ENCODE measurements around the gene FRMD5.
"Not testable (repeated sequence)": the region's sequence is repeated elsewhere in the genome, so short reads cannot be mapped to it uniquely, and the experiment has no call there.

Gene FRMD5

DNA sequence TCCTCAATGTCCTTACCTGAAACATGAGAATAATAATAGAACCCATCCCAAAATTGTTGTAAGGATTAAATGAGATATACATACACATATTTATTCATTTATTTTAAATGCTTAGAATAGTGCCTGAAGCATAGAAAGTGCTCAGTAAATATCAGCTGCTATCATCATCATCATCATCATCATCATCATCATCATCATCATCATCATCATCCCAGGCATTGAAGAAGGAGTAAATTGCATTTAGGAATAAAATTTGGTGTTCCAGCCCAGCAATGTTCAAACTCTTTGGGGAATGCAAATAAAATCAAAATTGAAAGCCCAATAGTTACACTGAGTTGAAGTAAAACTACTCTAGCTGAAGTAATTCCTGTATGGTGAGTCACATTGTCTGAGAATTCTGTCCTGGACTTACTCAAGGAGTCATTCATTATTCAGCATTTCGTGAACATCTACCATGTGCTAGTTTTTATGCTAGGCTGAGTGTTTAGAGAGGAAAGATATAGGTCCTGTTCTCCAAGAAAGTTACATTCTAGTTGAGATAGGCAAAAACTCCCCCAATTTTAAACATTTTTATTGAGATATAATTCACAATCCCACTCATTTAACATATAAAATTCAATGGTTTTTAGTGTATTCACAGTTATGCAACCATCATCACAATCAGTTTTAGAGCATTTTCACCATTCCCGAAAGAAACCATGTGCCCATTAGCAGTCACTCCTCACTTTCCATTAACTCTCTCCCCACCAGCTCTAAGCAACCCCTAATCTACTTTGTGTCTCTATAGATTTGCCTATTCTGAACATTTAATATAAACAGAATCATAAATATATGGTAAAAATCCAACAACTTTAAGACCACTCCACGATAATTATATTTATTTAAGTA lies 107.2 kb downstream of the FRMD5 start:
- DNase-seq = no peak

DNA sequence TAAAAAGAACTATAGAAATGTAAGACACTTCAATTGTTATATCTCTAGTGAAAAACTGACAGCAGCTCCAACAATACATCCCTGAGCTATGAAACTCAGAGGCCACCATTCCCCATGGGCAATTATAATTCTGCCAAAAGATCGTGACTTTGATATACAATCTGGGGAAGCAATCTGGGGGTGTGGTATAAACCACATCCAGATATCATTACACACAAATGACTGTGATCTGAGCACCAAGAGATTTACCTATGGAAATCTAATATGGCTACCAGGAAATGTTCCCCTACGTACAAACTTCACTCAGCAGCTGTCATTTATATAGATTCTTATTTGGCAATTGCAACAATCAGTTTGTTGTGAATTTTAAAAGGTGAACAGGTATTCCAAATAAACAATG lies 110.3 kb downstream of the FRMD5 start:
- no peak for DNase-seq

DNA sequence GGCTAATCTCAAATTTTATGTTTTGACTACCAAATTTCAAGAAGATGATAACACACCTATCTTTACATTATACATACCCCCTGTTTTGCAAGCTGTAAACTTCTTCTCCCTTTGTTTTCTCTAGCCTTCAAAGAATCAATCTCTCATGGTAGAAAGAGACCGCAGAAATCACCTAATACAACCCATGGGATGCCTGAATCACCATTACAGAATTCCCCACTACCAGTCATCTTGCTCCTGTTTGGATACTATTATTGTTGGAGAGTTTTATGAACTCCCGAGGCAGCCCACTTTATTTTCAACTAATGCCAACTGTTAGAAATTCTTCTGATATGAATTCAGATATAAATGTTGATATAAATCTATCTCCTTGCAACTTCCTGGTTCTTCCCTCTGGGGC lies 110.9 kb downstream of the FRMD5 start:
- no peak for DNase-seq

DNA sequence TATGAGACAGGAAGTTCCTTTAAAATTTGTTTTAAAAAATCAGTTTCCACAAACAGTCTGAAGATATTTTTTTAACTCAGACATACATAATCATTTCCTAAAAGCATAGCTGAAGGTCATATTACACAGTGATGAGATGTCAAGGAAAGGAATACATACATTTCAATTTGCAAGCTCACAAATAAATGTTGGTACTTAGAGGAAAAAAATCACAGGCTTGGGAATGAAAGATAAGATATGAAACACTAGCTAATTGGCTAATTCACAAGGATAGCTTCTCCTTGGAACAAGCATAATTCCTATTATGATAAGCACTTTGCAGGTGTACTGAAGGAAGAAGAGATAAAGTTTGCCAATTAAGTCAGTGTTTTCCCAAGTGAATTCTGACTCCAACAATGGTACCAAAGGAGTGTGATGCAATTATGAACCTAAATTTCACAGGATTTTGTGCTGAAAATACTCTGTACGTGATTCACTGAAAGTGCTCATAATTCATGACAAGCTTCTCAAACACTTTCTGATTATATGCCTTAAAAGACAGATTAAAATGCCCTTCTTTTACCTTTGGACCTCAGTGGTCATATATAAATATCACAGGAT lies 112.4 kb downstream of the FRMD5 start:
- no peak for DNase-seq

DNA sequence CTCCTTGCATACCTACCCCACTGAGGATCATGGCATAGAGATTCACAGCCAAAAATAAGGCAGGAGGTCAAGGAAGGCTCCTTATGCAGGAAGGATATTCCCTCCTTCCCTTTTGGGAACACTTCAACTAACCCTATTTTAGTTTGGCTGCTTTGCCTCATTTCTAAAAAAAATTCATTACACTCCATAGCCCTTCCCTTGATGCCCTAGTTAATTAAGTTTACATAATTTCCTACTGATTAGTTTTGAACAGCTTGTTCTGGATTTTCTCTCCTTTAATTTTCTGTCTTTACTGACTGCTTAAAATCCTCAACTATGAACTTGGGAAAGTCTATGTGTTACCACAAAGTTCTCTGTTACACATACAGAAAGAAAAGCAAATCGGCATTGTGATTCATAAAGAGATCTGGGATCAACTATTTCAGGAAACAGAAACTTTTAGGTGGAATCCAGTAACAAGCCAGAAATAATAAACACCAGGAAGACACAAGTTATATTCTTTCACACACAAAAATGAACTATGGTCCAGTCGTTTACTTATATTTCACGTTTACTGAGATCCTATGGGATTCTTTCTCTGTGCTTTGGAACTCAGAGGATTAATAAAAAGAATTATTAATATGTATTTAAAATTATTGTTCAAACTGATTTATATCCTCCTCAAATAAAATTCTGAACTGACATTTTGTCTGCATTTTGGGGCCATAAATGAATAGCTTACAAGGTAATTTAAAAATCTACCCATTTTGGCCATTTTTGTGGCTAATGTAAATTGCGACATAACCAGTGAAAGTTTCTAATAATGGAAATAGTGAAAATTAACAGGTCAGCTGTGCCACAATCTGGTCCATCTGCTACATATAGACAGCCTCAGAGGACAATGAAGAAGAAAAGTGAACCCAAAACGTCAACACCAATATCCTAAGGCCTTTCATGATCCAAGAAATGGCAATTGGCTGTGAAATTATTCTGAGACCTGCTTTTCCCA lies 113.8 kb downstream of the FRMD5 start:
- no peak for DNase-seq

DNA sequence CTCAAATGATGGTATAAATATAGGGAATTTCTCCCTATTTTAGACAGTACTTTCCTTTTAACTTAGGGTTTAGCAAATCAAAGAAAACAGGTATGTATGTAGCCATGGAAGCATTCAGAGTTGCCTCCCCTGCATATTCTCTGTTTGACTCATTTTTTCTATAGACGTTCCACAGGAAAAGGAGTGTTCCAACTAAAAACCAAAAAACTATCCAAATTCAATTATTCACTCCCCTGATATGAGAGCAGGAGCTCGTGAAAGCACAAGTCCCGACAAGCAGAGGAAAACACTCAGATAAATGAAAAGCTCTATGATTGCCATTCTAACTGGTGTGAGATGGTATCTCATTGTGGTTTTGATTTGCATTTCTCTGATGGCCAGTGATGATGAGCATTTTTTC lies 119.5 kb downstream of the FRMD5 start:
- no peak for DNase-seq

DNA sequence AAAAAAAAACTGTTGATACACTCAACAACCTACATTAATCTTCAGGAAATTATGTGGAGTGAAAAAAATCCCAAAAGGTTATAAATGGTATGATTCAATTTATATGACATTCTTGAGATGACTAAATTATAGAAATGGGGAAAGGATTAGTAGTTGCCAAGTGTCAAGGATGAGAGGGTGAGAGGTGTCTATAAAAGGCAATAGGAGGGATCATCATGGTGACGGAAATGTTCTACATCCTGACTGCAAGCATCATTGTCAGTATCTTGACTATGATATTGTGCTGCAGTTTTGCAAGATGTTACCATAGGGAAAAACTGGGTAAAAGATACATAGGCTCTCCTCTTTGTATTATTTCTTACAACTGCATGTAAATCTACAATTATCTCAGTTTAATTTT lies 125.6 kb downstream of the FRMD5 start:
- no peak for DNase-seq

DNA sequence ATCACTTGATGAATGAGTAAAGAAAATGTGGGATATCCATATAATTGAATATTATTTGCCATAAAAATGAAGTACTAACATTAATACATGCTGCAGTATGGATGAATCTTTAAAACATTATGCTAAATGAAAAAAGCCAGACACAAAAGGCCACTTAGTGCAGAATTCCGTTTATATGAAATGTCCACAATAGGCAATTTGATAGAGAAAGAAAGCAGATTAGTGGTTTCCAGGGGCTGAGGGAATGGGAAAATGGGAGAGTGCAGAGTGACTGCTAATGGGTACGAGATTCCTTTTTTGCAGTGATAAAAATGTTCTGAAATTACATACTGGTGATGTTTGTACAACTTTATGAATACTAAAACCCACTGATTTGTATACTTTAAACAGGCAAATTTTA lies 126.7 kb downstream of the FRMD5 start:
- no peak for DNase-seq

DNA sequence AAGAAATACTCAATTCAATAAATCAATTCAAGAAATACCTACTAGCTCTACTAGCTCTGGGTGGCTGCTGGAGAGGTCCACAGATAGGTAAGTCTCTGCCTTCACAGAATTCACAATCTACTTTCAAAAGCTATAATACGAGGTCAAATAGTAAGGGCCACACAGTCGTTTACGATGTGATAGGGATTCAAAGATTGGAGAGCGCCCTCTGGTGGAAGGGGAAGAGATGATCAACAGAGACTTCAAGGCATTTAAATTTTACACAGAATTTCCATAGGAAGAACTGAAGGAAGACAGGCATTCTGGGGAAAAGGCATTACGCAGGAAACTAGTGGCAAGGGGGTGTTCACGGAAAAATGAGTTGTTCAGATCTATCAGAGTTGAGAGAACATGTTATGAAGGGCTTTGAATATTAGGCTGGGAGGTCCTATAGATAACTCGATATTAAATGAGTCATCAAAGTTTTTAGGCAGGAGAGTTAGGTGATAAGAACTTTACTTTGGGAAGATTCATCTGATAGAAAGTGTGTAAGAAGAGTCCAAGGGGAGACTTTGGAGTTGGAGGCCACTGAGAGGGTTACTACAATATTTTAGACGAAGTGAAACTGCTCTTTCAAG lies 128.8 kb downstream of the FRMD5 start:
- DNase-seq = peak; percentile 37

DNA sequence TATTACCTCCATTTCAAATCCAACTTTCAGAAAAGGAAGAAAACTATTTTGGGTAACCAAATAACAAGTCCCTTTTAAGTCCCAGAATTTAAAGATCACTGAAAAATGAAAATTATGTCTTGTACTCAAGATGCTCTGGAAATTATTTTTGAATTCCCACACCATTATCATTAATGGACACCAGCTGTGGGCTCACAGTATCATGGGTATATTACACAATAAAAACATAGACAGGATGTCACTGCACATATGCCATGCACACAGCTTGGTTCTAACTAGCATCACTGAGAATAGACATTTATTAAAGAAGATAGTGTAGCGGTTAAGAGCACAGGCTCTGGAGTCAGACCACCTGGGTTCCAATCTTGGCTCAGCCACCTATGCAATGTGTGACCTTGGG lies 130.4 kb downstream of the FRMD5 start:
- DNase-seq = no peak

DNA sequence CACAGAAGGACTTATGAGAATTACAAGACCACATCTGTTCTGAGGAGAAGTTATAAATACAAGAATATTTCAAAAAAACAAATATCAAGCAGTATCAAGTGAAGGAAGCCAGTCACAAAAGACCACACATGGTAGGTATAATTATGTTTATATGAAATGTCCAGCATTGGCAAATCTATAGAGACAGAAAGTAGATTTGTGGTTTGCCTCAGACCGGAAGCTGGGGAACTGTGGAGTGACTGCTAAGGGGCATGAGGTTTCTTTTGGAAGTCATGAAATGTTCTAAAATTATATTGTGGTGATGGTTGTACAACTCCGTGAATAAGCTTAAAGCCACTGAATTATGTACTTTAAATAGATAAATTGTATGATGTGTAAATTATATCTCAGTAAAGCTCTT lies 136.9 kb downstream of the FRMD5 start:
- DNase-seq = no peak

DNA sequence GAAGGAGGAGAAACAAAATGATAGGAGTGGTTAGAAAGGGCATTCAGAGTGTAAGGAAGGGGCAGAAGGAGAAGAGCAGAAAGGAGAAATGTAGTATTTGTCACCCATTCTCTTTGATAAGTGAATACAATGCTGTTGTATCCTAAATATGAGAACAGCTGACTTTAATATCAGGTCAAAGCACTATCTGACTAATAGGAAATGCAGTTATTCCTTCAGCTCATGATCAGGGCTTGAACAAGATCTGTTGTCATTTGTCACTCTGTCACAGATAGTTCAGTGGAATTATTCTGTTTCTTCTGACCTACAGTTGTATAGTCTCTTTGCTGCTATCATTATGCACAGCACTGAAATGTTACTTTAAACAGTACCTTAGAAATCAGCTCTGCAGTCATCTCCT lies 149.4 kb downstream of the FRMD5 start:
- DNase-seq = no peak

DNA sequence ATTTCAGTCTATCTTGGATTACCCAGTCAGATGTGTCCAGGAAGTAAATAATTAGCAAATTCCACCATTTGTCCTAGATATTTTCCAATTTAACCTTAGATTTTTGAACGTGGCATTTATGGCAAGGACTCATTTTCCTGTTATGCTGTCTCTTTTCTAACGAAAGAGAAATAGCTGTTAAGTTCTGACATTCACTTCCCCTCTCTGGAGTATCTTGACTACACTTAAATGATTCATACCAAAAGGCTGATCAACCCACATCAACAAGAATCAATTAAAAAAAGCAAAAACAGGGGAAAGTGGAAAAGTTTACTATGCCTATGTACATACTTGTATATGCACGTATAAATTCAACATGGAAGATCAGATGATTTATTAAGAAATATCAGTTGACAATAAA lies 149.9 kb downstream of the FRMD5 start:
- DNase-seq = no peak

DNA sequence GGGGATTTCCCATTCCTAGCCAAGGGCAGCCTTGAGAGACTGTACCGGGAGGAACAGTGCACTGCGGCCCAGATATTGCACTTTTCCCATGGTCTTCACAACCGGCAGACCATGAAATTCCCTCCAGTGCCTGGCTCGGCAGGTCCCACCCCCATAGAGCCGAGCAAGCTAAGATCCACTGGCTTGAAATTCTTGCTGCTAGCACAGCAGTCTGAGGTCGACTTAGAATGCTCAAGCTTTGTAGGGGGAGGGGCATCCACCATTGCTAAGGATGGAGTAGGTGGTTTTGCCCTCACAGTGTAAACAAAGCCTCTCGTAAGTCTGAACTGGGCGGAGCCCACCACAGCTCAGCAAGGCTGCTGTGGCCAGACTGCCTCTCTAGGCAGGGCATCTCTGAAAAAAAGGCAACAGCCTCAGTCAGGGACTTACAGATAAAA lies 156.3 kb downstream of the FRMD5 start:
- DNase-seq = no peak

DNA sequence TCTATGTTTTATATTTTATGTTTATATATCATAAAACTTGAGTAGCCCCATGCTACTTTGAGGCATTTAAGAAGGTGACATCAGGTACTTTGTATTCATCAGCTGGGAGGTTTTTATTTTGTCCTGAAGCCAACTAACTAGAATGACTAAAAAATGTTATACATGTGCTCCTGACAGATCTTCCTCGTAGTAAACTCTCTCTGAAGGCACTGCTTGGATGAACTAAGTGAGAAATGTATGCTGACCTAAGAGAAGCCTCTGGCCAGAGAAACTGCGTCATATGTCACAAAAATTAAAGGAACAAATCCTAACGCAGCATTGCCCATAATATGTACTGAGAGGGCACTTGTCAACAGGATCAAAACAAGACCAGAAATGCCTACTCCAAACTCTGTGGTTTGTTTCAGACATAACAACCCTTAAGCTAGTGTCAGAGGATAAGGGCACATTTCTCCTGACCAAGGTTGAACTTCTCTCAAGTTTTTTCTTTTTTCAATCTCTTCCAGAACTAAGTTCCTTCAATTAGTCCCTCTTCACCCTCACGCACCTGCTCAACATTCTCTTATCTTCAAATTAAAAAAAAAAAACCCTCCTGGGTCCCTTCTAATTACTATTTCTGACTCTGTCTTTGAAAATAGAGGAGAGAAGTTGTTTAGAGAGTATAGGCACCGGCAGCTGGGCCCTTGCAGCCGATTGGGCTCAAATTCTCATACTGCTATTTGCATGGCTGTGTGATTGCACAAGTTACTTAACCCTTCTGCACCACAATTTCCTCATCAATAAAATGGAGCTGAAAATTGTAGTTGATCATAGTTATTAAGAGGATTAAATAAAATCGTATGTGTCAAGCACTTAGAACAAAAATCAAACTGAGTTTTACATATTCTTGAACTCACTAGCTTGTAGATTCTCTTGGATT lies 159.0 kb downstream of the FRMD5 start:
- no peak for DNase-seq

DNA sequence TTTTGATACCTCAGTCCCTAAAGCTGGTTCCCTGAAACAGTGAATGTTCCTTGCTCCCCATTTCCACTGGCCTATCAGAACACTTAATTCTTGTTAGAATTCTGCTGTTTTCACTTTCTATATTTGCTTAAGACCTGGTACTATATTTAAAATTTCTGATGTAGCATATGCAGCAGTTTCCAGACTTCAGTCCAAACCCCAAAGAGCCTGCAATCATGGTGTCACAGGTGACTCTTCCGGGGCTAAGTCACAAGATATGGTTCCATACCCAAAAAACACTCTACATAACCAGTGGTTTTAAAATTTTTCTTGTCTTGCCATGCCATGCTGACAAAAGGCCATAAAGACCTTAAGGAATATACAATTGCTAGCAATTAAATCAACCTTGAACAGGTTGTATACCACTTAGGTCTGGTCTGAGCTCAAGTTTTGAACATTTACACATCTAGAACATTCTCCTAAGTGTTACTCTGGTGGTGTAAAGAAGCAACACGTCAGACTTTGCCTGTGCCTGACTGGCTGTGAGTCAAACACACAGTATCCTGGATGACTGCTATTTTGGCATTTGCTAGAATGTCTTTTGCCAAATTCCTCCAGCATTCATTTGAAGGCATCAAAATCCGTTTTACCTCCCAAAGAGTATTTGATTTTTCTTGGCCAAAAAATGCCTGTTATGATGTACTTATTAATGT lies 160.0 kb downstream of the FRMD5 start:
- no peak for DNase-seq

DNA sequence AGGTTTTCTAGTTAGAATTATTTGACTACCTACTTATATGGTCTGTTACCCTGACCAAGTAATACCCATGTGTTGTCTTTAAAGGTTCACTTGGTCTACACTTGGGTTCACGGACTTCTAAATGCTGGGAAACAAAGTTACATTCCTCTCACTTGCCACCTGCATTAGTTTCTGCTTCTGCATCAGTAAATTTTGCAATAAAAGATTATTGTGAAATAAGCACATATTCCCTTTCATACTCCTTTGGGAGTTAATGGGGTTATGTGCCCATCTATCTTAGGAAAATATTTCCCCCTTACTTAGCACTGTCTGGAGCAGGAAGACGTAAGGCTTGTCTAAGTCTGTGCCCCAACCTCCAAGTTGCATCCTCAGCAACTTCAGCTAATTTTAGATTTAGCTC lies 160.7 kb downstream of the FRMD5 start:
- no peak for DNase-seq

DNA sequence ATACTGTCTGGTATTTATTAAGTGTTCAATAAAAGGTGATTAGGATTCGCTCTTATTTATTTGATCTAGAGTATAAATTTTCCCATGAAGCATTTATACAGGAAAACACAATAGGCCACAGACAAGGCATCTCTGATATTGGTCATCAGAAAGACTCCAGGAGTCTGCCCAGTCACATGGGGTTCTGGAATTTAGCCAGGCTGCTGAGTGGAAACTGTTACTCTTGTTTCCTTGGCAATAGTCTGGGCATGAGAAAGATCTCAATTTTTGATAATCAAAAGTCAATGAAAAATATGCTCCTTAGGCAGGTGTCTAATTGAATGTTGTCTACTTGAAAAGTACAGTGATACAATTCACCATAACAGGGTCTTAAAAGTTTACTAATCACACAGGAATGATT lies 161.2 kb downstream of the FRMD5 start:
- no peak for DNase-seq

DNA sequence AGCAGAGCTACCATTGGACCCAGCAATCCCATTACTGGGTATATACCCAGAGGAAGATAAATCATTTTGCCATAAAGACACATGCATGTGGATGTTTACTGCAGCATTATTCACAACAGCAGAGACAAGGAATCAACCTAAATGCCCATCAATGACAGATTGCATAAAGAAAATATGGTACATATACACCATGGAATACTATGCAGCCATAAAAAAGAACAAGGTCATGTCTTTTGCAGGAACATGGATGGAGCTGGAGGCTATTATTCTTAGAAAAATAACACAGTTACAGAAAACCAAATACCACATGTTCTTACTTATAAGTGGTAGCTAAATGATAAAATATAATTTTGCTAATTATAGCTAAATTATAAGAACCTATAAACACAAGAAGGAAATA lies 162.3 kb downstream of the FRMD5 start:
- not testable (repeated sequence) for DNase-seq

DNA sequence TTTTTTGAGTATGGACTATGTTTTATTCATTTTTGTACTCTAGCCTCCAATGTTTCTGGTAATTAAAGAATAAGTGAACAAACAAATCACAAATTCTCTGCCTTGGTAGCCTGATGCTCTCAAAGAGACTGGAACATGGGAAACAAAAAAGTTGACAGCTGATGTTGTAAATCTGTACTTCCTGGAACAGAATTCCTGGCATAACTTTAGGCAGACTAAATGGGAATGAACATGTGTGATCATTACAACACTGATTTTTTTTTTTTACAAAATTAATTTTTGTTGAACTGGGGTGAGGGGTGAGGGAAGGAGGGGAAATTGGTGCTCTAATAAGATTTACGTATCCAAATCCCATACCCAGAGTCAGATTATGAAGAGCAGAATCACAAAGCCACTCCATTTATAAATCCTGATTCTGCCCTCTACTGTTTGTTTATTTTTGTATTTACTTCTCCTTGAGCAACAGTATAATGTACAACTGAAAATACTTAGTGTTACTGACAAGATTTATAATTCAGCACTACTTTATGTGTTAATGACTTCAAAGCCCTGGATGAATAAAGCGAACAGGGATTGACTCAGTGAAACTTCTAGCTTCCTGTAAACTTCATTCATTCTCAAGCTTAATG lies 165.0 kb downstream of the FRMD5 start:
- DNase-seq = no peak

DNA sequence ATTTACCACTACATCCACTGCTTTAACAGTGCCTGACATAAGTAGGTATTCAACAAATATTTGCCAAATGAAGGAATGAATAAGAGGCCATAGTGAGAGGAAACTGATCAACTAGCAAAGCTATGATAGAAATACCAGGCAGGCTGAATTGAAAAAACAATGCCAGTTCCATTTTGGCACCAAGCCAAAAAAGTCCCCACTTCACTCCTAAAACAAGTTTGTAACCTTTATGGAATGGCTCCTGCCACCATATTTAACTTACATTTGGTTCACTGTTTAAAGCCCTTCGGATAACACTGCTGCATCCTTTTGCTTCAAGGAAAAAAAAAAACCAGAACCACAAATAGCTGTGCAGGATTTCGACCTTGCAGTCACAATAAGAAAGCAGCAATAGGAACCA lies 166.1 kb downstream of the FRMD5 start:
- DNase-seq = no peak
